ENCODE measurements around the gene ERO1B.
A peak's percentile ranks its signal among the peaks of the same experiment; 100 is the strongest.

Gene ERO1B

GRCh38 chr1:236292425-236292824, 10.7 kb upstream of the ERO1B start:
- Histone ChIP-seq H3K27ac (no peak overlapping the region), H3K9me3 (ENCODE audit: severe bottlenecking) (no peaks in the 10 kb centered on the region), H3K27me3 (ENCODE audit: insufficient read depth, low read depth, severe bottlenecking) (no peaks in the 10 kb centered on the region), H3K4me3 (ENCODE audit: low read depth, low read length) (no peak overlapping the region), H3K36me3 (no peaks in the 10 kb centered on the region)
- no peak for DNase-seq
- no peak for TF ChIP-seq CTCF (IDR thresholded peaks at IDR 0.05; ENCODE audit: low read depth, low read length)

- DNase-seq = no peak
- Histone ChIP-seq H3K9me3 (ENCODE audit: severe bottlenecking) (no peaks in the 10 kb centered on the region), H3K27ac (no peak overlapping the region), H3K27me3 (ENCODE audit: insufficient read depth, low read depth, severe bottlenecking) (no peaks in the 10 kb centered on the region), H3K4me3 (ENCODE audit: low read depth, low read length) (no peak overlapping the region), H3K36me3 (no peaks in the 10 kb centered on the region)
- TF ChIP-seq CTCF (IDR thresholded peaks at IDR 0.05; ENCODE audit: low read depth, low read length) = no peak
Measured at GRCh38 chr1:236289492-236290131, 7.9 kb upstream of the ERO1B start.

GRCh38 chr1:236288620-236288976, 6.8 kb upstream of the ERO1B start:
- no peak for DNase-seq
- no peaks in the 10 kb centered on the region for H3K36me3 ChIP-seq
- H3K27me3 ChIP-seq (ENCODE audit: insufficient read depth, low read depth, severe bottlenecking) = no peaks in the 10 kb centered on the region
- no peak overlapping the region for H3K27ac ChIP-seq
- H3K9me3 ChIP-seq (ENCODE audit: severe bottlenecking) = no peaks in the 10 kb centered on the region
- no peak overlapping the region for H3K4me3 ChIP-seq (ENCODE audit: low read depth, low read length)
- TF ChIP-seq CTCF (IDR thresholded peaks at IDR 0.05; ENCODE audit: low read depth, low read length) = no peak

GRCh38 chr1:236287757-236288619, 6.2 kb upstream of the ERO1B start:
- H3K27ac ChIP-seq = no peak overlapping the region
- no peaks in the 10 kb centered on the region for H3K9me3 ChIP-seq (ENCODE audit: severe bottlenecking)
- no peaks in the 10 kb centered on the region for H3K27me3 ChIP-seq (ENCODE audit: insufficient read depth, low read depth, severe bottlenecking)
- TF ChIP-seq CTCF (IDR thresholded peaks at IDR 0.05; ENCODE audit: low read depth, low read length) = no peak
- no peak overlapping the region for H3K4me3 ChIP-seq (ENCODE audit: low read depth, low read length)
- no peaks in the 10 kb centered on the region for H3K36me3 ChIP-seq
- peak; percentile 38 for DNase-seq

- no peak overlapping the region for H3K27ac ChIP-seq
- no peak for DNase-seq
- no peaks in the 10 kb centered on the region for H3K27me3 ChIP-seq (ENCODE audit: insufficient read depth, low read depth, severe bottlenecking)
- no peak for TF ChIP-seq CTCF (IDR thresholded peaks at IDR 0.05; ENCODE audit: low read depth, low read length)
- H3K9me3 ChIP-seq (ENCODE audit: severe bottlenecking) = no peaks in the 10 kb centered on the region
- H3K36me3 ChIP-seq = no peaks in the 10 kb centered on the region
- H3K4me3 ChIP-seq (ENCODE audit: low read depth, low read length) = no peak overlapping the region
Measured at GRCh38 chr1:236287356-236287755, 5.6 kb upstream of the ERO1B start.
